NCI-H82 (cell line): Measurements from ENCODE around the gene TCF7L2.

Experiments
- DNase-seq: peaks from one replicate; lab custom pipeline; 2025; lab: John Stamatoyannopoulos, UW

Gene TCF7L2

DNA sequence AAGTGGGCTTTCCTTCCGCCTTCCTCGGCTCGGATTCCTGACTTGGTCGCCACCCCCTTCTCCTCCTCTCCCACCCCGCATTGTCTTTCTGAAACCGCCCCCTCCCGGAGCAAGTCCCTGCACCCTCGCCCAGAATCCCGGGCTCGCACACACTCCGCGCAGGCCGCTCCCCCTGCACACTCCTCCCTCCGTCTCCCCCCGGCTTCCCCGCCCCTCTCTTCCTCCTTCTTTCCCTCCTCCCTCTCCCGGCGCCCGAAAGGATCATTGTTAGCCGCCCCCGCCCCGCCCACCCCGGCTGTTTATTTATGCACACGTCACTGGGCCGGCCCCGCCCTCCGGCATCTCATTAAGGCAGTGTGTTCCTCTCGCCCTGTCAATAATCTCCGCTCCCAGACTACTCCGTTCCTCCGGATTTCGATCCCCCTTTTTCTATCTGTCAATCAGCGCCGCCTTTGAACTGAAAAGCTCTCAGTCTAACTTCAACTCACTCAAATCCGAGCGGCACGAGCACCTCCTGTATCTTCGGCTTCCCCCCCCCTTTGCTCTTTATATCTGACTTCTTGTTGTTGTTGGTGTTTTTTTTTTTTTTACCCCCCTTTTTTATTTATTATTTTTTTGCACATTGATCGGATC lies at the start of gene TCF7L2:
TSS of gene TCF7L2 (plus strand) at position 373 of the 633 bp plus-strand sequence. CDS start 510 bp downstream, outside the sequence.
- DNase-seq = peak; percentile 99

DNA sequence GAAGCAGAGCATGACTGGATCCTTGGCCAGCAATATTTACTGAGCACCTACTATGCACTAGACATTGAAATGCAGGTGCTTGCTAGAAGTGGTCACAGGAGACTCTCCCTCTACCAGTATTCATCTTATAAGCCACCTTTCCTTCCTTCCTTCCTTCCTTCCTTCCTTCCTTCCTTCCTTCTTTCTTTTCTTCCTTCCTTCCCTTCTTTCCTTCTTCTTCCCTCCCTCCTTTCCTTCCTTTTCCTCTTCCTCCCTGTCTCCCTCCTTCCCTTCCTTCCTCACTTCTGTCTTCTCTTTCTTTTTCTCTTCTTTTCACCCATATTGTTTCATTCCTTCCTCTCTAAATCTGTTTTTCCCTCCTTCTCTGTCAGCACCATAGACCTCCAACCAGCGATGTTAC lies 47.3 kb upstream of the TCF7L2 start:
- no peak for DNase-seq

DNA sequence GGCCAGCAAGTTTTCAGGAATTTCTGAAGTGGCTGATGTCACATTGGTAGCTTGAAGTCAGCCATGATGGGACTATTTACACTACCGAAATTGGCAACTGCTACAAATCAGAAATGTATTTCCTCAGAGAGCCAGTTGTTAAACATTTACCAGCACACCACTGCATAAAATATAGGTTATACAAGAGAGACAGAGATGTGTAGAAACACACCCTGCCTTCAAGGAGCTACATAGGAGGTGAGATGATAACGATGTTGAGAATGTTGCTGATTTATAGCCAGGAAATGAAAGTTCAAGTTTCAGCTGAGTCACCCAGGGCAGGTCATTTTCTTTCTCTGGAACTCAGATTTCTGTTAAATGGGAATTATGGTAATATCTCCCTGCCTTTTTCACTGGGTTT lies 46.0 kb upstream of the TCF7L2 start:
- DNase-seq = no peak

DNA sequence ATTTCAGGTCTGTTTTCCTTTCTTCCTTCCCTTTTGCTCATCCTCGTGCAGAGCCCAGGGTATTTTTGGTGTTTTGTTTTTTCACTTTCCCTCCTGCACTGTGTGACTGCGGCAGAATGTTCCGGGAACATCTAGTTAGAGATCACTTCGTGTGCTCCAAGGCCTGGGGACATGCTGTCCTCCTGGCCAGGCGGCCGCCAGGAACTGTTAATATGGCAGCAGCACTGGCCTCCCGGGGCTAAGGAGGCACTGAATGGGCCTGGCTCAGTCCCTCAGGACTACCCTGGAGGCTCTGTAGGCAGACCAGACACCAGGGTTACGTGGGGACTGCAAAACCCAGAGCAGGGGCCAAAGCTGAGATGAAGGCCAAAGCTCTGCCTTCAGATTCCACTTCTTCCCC lies 43.1 kb upstream of the TCF7L2 start:
- no peak for DNase-seq

DNA sequence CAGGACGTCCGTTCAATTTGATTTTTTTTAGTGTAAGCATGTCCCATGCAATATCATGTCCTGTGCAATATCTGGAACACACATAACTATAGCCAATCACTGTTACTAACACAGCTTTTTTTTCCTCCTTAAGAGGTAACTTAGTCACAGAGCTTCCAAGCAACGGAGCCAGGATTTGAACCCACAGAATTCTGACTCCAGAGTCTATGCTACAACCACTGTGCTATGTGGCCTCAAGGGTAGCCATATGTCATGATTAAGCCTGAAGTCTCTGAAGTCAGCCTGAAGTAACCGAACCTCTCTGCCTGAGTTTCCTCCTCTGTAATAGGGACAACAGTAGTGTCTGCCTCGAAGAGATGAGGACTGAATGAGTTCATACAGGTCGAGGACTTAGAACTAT lies 42.2 kb upstream of the TCF7L2 start:
- peak; percentile 6 for DNase-seq

DNA sequence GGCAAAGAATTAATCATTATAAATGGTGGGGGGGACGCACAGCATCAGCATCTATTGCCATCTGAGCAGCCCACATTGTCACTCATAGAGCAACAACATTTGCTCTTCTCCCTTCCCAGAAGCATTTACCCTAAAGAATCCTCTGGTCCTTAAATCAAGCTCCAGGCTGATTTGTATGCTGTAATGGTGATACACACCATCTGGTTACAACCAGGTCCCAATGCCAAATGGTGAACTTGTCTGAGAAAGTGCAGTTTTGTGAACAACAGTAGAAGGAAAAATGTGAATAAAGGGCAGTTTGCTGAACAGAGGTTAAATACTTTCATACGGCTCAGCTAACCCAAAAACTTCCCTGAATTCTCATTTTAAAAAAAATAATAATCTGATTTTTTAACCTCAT lies 38.8 kb upstream of the TCF7L2 start:
- DNase-seq = no peak

DNA sequence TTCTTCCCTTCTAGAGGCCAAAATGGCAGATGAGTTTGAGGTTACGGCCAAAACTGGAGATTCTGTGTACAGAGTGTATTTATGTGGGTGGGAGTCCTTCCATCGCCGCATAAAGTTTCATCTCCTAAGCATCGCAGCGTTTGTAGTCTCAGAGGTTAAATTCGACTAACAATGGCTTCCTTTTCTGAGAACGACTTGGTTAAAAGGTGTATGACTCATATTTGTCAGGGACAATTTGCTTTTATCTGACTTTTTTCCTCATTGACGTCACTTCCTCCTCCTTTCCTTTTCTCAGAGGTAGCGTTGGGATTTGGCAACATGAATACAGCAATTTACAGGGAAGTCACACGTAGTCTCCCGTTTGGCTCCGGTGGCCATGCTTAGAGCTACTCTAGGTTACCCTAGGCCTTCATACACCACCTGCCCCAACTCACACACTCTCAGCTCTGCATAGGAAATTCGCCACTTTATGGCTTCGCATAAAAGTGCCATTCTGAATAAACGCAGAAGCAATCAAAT lies 37.6 kb upstream of the TCF7L2 start:
- no peak for DNase-seq

DNA sequence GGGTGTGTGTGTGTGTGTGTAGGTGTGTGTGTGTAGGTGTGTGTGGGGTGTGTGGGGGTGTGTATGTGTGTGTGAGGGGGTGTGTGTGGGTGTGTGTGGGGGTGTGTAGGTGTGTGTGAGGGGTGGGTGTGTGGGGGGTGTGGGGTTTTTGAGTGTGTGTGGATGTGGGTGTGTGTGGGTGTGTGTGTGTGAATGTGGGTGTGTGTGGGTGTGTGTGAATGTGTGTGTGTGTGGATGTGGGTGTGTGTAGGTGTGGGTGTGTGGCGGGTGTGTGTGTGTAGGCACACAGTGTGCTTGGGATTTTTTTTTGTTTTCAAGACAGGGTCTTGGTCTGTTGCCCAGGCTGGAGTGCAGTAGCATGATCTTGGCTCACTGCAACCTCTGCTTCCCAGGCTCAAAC lies 36.8 kb upstream of the TCF7L2 start:
- no peak for DNase-seq

DNA sequence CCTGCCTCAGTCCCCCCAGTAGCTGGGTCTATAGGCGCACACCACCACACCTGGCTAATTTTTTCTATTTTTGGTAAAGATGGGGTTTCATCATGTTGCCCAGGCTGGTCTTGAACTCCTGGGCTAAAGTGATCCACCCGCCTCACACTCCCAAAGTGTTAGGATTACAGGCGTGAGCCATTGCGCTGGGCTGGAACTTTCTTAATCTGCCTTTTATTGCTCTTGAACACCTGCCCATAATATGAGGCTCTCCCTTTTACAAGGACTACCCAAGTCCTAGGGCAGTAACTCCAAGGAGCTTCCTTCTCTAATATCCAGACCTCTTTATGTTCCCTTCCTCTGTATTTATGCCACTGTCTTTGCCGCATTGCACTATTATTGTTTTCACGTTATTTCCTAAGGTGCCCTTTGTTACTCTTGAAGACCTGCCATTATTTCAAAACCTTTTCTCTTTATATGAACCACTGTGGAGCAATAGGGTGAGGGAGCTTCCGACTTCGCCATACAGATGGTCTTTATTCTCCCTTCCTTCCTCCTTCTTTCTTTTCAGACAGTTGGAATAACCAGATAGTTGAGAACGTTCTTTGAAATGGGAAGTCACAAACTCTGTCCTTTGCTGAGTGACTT lies 36.3 kb upstream of the TCF7L2 start:
- DNase-seq = peak; percentile 6

DNA sequence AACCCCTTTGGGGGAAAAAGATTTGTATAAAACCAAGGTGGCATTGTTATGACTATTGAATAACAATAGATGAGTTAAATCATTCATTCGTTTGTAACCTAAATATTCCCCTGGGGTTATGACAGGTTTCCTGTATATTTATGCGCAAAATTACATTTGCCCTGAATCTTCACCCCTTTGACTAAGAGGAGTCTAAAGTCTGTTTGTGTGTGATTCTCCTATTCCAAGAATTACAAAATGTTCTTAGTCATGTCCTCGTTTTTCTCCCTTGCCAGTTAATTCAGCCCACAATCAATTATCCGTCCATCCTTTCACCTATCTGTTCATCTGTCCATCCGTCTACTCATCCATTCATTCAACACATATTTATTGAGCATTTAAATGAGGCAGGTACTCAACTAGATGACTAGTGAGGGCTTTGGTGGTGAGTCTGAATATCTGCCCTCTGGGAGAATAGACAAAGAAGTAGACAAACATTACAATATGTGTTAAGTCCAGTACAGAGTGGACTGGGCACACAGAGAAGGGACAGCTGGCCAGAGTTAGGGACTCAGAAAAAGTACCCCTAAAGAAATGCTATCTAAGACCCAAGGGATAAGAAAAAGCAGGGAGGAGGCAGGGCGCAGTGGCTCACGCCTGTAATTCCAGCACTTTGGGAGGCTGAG lies 35.6 kb upstream of the TCF7L2 start:
- no peak for DNase-seq

DNA sequence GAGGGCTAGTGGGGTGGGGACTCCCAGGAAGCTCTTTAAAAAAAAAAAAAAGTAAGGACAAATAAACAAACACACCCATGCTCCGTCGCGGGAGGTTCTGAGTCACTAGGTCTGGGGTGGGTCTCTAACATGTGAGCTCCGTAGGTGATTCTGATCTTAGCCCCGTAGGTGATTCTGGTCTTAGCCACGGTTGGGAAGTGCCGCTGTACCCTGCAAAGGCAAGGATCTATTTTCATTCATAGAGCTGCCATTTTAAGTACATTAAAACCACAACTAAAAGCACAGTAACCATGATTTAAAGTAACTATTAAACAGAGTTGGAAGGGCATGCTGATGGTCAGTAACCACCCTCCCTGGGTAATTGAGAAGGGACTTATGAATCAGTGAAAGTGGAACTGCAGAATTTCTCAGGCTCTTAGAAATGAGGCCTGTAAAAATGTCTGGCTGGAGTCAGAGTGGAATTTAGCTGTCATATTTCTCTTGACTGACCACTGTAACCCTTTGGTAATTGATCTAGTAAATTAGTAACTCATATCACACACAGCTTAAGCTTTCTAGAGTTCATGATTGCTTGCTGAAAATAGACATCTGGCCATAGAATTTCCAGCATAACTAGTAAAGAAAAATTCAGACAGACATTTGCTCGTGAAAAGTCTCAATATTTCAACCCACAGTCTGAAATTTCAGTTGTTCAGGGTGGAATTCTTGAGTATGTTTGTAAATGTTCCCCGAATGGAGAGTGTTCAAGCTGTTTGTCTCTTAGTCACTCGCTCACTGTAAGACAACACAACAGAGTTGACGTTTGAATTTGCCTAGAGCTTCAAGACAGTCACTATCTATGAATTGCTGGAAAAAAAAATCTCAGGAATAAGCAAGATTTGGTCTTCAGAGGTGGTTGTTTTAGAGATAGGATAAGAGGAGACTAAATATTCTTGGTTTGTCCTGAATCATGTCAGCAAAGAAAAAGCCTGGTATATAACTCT lies 34.2 kb upstream of the TCF7L2 start:
- no peak for DNase-seq

DNA sequence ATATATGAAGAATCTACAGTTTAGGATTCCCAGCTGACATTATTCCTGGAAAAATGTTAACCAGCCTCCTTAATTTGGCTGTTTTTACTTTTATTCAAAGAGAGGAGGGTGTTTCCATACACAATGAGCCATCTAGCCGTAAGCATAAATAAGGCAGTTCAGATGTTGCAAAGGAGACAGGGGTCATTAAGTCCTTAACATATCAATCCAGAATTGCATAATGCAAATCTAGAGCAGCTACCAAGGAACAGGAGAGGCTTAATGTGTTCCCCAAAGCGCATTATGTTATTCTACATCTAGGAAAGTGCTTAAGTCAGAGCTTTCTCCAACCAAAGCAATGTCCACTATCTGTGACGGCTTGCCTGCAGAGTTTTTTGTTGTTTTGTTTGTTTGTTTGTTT lies 32.4 kb upstream of the TCF7L2 start:
- DNase-seq = peak; percentile 25

DNA sequence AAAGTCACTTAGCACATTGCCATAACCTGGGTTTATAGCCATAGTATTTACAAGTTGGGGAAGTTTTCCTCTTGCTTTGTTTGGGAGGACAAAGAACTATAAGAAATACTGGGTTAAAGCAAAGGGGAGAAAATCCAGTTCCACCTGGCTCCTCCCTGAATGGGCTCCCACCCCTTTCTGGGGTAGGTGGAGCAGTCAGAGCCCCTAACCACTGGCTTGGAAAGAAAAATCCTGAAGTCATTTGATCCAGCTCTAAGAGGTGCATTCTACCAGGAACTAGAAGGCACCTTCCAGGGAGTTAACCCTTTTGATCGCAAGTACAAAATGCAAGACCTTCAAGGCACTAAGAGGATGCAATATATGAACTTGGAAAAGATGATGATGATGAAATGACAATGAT lies 31.3 kb upstream of the TCF7L2 start:
- no peak for DNase-seq

DNA sequence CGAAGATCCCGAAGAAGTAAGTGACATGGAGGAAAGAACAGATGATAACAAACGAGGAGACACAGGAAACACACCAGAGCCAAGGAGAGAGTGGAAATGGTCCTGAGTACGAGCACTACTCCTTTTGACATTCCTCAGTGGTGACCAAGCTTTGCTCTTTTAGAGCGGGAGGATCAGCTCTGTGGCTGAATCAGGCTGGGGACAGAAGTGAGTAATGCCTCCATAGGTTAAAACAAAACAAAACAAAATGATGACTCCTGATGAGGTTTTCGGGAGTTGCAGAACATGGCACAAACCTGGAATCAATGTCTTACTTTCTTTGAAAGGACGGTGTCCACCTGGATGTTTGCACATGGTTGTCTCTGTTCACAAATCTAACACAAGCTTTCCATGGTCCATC lies 30.3 kb upstream of the TCF7L2 start:
- DNase-seq = no peak

DNA sequence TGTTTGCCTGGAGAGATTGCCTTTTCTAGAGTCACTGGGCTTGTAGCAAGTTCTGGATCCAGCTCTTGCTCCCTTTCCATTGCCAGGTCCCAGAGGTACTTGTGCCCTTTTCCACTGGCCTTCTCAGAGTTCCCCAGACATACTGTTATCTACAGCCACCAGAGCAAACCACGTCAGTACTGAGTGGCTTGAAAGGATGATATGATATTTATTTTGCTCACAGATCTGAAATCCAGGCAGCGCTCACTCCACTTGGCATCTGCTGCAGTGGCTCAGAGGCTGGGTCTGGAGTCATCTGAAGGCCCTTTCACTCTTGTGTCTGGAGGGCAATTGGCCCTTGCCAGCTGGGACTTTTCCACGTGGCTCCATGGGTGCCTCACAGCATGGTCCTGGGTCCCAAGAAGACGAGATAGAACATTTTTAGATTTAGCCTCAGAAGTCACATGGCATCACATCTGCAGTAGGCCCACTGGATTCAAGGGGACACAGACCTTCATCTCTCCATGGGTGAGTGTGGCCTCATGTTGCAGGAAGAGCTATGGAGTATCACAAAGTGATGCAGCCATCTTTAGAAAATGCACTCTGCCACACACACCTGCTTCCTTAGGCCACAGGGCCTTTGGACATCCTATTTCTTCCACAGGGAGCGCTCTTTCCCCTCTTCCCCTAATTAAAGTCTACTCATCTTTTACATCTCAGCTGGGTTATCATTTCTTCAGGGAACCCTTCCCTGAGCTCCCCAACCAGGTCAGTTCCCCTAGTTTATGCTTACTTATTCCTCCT lies 22.9 kb upstream of the TCF7L2 start:
- DNase-seq = no peak

DNA sequence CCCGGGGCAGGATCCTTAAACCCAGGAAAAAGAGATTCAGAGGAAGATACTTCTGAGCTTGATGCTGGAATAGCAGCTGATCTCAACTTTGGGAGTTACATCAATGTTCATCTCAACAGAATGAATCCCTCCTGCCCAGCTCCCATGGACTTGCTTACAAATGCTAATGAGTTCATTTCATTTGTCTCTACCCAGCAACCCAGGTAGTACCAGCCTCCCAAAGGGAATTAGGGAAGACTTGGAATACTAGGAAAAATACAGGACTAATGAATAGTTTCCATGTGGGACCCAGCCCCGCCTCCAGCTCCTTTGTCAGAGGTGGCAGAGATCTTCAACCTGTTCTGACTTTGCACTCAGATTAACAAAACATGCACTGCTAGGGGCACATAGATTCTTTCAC lies 22.1 kb upstream of the TCF7L2 start:
- no peak for DNase-seq

DNA sequence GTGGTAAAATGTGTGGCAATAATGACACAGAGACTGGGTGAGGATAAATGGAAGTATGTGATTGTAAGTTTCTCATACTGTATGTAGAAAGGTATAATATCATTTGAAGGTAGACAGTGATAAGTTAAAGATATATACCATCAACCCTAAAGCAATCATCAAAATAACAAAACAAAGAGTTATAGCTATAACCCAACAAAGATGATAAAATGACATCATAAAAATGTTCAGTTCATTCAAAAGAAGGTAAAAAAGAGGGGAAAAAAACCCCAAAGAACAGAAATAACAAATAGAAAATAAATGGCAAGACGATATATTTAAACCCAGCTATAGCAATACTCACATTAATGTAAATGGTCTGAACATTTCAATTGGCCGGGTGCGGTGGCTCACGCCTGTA lies 17.4 kb upstream of the TCF7L2 start:
- no peak for DNase-seq

DNA sequence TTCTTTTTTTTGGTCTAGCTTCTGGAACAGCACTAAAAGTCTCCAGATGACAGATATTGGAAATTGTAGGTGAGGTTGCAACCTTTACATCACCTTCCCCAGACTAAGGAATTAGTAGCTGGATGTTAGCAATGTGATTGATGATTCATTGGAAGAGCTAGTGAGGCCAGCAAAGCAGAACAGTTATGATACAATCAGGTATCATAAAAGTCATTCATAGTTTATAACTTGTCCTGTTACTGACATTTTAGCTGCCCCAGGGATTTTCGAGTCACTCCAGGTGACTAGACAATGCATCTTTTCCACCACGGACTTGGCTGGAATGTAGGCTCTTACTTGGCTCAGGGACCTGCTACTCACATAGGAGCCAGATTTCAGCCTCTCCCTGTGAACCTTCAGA lies 15.9 kb upstream of the TCF7L2 start:
- no peak for DNase-seq

DNA sequence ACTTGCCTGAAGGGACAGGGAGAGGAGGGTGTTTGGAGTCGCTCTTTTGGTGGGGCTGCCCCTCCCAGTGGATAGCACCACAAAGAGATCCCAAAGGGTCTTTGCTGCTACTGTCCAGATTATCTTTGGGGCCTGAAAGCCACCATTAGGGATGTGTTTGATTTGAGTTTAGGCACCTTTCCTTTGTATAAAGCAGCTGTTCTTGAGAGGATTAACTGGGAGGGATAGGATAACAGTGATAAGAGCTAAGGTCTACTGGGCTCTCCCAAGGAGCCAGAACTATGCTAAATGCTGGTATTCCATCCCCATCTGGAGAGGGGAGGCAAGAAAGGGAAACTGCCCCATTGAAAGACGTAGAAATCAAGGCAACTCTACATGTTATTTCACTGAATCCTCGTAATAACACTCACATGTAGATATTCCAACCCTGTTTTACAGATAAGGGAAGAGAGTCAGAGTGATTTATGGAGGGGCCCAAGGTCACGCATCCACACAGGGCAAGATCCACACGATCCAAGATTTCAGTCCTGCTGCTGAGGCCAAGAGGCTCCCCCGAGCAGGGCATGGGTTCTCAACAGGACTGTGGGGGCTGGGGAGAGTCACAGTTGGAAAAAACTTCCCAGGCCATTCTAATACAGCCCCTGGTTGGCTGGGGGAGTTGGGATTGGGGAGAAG lies 11.1 kb upstream of the TCF7L2 start:
- peak; percentile 90 for DNase-seq

DNA sequence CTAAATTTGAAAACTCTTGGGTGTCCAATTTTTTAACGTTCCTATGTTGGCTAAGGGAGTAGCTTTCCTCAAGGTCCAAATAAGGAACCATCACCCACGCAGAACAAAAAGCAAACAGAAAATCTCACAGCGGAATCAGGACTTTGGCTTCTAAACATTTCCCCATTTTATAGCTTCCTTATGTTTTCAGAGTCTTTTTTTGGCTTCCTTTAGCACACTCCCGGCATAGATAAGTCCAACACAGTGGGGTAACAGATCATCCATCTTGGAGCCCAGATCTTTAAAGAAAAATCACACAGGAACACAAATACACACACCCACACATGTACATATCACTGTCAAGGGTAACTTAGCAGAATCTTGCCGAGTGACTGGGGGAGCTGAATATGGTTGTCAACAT lies 4.2 kb upstream of the TCF7L2 start:
- no peak for DNase-seq

DNA sequence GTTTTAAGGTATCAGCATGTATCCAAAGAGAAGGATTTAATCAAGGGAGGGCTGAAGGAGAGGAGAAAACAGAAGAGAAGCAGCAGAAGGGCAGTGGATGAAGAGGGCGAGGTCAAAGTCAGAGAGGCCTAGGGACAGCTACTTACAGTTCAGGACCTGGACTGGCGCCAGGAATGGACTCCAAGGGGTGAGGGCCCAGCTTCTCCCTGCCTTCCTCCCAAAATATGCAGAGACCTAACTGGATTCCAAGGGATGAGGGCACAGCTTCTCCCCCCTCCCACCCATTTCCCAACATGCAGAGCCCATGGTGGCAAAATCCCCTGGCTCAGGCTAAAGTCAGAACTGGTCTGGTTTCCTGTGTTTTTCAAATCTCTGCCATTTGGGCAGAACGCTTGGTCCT lies 3.4 kb upstream of the TCF7L2 start:
- DNase-seq = no peak
